CD4-positive, alpha-beta T cell (primary cell): ENCODE data around the gene CDC20B. TPM values are rescaled to one million over a fixed set of nuclear protein-coding genes. Genes with fewer than 3 reads are reported as not detected.
A peak's percentile ranks its signal among the peaks of the same experiment; 100 is the strongest.

Experiments used
- ATAC-seq: fragments of 200-7000 bp; cut with Tn5 transposase; one replicate; pipeline ENCODE4 v1.10.0; 2022; ENCODE audit warnings: mild to moderate bottlenecking; ENCODE audit not compliant: poor library complexity
- CTCF ChIA-PET: fragments of 350-600 bp; sonication (Branson Sonifier 250); formaldehyde crosslinking; loops from one replicate; lab custom pipeline; 2021; ENCODE audit warnings: antibody characterized with exemption, inconsistent platforms; lab: Charles Lee
- POLR2A ChIA-PET: fragments of 350-600 bp; sonication (Branson Sonifier 250); formaldehyde crosslinking; loops from one replicate; lab custom pipeline; 2021; ENCODE audit warnings: antibody characterized with exemption, inconsistent platforms; lab: Charles Lee
- DNase-seq, 14 experiments: peaks; one replicate each; pipeline ENCODE4 v3.0.0-alpha.2; 2013 to 2020; ENCODE audit warnings: mixed read lengths in 2 of 14
- H3K27ac ChIP-seq, 2 donors: one replicate each; pipeline versions ENCODE4 v1.5.1 to v1.7.0; 2013; ENCODE audit warnings: low read length in 2 of 2, low read depth in 1 of 2, mild to moderate bottlenecking in 1 of 2
- H3K27me3 ChIP-seq, 2 experiments: 1 replicate in 1 of 2; 2 replicates in 1 of 2; pipeline versions ENCODE4 v1.6.1 to v1.7.0; 2013; ENCODE audit warnings: low read length in 2 of 2, control low read depth in 1 of 2, mild to moderate bottlenecking in 1 of 2, moderate library complexity in 1 of 2; ENCODE audit not compliant: insufficient read depth in 2 of 2, control insufficient read depth in 1 of 2
- H3K36me3 ChIP-seq: one replicate; pipeline ENCODE4 v1.6.1; 2013; ENCODE audit warnings: low read length, control low read depth; ENCODE audit not compliant: insufficient read depth
- H3K4me1 ChIP-seq: one replicate; pipeline ENCODE4 v1.6.1; 2013; ENCODE audit warnings: low read length, control low read depth; ENCODE audit not compliant: insufficient read depth
- H3K4me3 ChIP-seq: one replicate; pipeline ENCODE4 v1.5.1; 2013; ENCODE audit warnings: mild to moderate bottlenecking, low read length, moderate library complexity
- H3K9me3 ChIP-seq, 2 experiments: 1 replicate in 1 of 2; 2 replicates in 1 of 2; pipeline versions ENCODE4 v1.6.1 to v1.7.0; 2013; ENCODE audit warnings: low read length in 2 of 2, mild to moderate bottlenecking in 2 of 2, control low read depth in 1 of 2, moderate library complexity in 1 of 2; ENCODE audit not compliant: control insufficient read depth in 1 of 2, insufficient read depth in 1 of 2
- H3K27ac Mint-ChIP-seq: one replicate; pipeline ENCODE4 v1.8.0; 2020; ENCODE audit warnings: mixed read lengths
- H3K27me3 Mint-ChIP-seq: one replicate; pipeline ENCODE4 v1.8.0; 2021; ENCODE audit warnings: mixed read lengths
- H3K36me3 Mint-ChIP-seq: one replicate; pipeline ENCODE4 v1.8.0; 2021; ENCODE audit warnings: low read depth, mixed read lengths
- H3K4me1 Mint-ChIP-seq: one replicate; pipeline ENCODE4 v1.8.0; 2021; ENCODE audit warnings: low read depth, mixed read lengths
- H3K4me3 Mint-ChIP-seq: one replicate; pipeline ENCODE4 v1.8.0; 2020; ENCODE audit warnings: mild to moderate bottlenecking, mixed read lengths
- H3K9me3 Mint-ChIP-seq: one replicate; pipeline ENCODE4 v1.8.0; 2020; ENCODE audit warnings: mixed read lengths
- intact Hi-C, 2 experiments: fragments of 100-400 bp; cut with DNase I in 1 of 2; cut with micrococcal nuclease in 1 of 2; formaldehyde crosslinking; loops; one replicate each; pipeline versions ENCODE4 v1.15.1 to v1.9.0; 2023 to 2025; cut with DNase I, micrococcal nuclease
- total RNA-seq, 174 experiments: library from RNA in 2 of 174; stranded (reverse) in 2 of 174; gene quantifications; one replicate each; pipeline ENCODE4 v1.2.3 and lab custom pipeline; 2021 to 2026
- TF ChIP-seq, protein P1 (sequence below): fragments of 200-600 bp; IDR thresholded peaks from one replicate; pipeline ENCODE4 v1.8.0; 2022; ENCODE audit warnings: antibody characterized with exemption, mild to moderate bottlenecking

CDC20B gene
- total RNA-seq, 2 experiments from 2014 or later = not detected

DNA sequence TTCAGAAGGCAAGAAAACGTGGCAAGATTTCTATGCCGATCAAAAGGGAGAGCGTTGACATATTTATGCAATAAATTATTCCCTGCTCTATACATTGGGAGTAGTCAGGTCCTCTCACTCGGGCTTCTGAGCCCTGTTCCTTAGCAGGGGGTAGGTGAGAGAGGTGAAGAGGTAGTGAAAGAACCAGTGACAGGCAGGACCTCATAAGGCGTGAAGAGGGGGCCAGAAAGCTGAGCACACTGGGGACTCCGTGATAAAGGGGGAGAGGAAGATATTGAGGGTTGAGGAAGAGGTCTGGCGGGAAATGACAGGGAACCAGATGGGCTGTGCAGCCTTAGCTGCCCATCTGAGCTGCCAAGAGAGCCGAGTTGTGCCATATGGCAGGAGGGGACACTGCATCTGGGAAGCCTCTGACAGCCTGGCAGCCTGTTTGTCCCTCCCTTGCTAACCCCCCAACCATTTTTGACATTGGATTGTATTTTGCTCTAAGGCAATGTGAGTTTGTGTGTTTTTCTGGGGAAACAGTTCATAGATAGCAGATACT, 782 bp upstream of the CDC20B start:
- no peak overlapping the region for H3K27ac Mint-ChIP-seq
- CTCF ChIA-PET = interaction anchor here (1.4 kb wide), 1 partner anchor 60 kb away, joined by 4 read pairs; the partner anchor contains the start of gene CCNO
- peaks cover 43% of the 10 kb centered on the region for H3K4me1 Mint-ChIP-seq

DNA sequence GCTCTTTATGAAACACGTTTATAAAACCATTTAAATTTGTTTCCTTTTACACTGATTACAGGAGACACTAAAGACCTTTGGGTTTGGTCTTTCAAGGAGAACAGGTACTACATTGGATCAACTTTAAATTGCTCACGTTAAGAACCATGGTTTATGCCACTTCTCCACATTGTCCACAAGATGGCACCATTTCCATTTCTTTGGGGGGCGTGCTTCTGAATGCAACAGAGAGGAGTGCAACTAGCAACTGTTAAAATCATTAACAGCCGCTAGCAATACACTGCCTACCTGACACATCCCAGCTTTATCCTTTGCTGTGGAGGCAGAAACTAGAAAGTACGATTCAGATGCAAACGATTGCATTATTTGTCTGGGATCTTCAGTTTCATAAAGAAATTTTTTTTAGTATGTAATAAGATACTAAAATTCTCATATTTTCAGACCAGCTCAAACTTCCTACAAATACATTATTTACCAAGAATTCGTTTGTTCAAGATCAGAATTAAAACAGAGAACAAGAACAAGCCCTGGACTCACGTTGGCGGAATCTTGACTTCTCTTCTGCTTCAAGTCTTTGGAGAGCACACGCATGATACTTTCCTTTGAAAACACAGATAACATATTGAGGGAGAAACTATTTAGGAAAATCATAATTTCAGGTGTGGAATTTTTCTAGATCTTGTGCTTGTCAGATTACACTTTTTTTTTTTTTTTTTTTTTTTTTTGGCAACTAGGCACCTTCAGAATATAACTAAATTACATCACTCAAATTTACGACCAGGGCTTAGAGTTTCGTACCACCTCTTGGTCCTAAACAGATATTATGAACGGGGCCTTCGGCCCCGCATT, 702 bp downstream of the CDC20B start:
- Histone ChIP-seq H3K27me3 (peaks cover 49 to 83% of the 10 kb centered on the region in 2 experiments), H3K4me3 (peak overlapping the region; percentile 63), H3K27ac (no peak overlapping the region), H3K9me3 (no peaks in the 10 kb centered on the region), H3K4me1 (peaks cover 28% of the 10 kb centered on the region), H3K36me3 (no peaks in the 10 kb centered on the region)
- no peaks in the 10 kb centered on the region for H3K9me3 Mint-ChIP-seq
- H3K4me3 Mint-ChIP-seq = peak overlapping the region; percentile 79
- peaks cover 86% of the 10 kb centered on the region for H3K27me3 Mint-ChIP-seq
- ATAC-seq (peak; percentile 82), DNase-seq (peak; percentile 18 to 90 (median 47))
- intact Hi-C loops = loop anchor here (5.0 to 10.0 kb wide), 5 partner anchors 60 to 520 kb away; partner anchors contain the start of genes CCNO (in 1 of the 2), DHX29 (in 1 of the 2) and MTREX (in 1 of the 2)
- TF ChIP-seq, protein P1, sequence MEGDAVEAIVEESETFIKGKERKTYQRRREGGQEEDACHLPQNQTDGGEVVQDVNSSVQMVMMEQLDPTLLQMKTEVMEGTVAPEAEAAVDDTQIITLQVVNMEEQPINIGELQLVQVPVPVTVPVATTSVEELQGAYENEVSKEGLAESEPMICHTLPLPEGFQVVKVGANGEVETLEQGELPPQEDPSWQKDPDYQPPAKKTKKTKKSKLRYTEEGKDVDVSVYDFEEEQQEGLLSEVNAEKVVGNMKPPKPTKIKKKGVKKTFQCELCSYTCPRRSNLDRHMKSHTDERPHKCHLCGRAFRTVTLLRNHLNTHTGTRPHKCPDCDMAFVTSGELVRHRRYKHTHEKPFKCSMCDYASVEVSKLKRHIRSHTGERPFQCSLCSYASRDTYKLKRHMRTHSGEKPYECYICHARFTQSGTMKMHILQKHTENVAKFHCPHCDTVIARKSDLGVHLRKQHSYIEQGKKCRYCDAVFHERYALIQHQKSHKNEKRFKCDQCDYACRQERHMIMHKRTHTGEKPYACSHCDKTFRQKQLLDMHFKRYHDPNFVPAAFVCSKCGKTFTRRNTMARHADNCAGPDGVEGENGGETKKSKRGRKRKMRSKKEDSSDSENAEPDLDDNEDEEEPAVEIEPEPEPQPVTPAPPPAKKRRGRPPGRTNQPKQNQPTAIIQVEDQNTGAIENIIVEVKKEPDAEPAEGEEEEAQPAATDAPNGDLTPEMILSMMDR = peak; percentile 90
- POLR2A ChIA-PET = no interaction called here
- CTCF ChIA-PET = interaction anchor here (0.6 to 1.8 kb wide), 8 partner anchors 12 to 655 kb away, joined by 3 to 7 read pairs (median 4); partner anchors contain the start of genes CCNO and SNX18
- H3K4me1 Mint-ChIP-seq = peaks cover 43% of the 10 kb centered on the region
- H3K27ac Mint-ChIP-seq = no peak overlapping the region
- H3K36me3 Mint-ChIP-seq = no peaks in the 10 kb centered on the region

More for the DNA sequence above, 782 bp upstream of the CDC20B start:
- Histone ChIP-seq H3K27ac (no peak overlapping the region), H3K27me3 (peaks cover 47 to 80% of the 10 kb centered on the region in 2 experiments), H3K9me3 (peaks cover 0 to 6% of the 10 kb centered on the region in 2 experiments), H3K4me1 (peaks cover 28% of the 10 kb centered on the region), H3K36me3 (no peaks in the 10 kb centered on the region), H3K4me3 (peak overlapping the region; percentile 51)
- TF ChIP-seq, protein P1 = no peak
- no peak for DNase-seq
- H3K4me3 Mint-ChIP-seq = peak overlapping the region; percentile 89
- no peaks in the 10 kb centered on the region for H3K9me3 Mint-ChIP-seq
- H3K27me3 Mint-ChIP-seq = peaks cover 86% of the 10 kb centered on the region
- ATAC-seq = peak; percentile 10
- no peaks in the 10 kb centered on the region for H3K36me3 Mint-ChIP-seq
- intact Hi-C loops = loop anchor here (5.0 to 10.0 kb wide), 5 partner anchors 59 to 519 kb away; partner anchors contain the start of genes CCNO (in 1 of the 2), DHX29 (in 1 of the 2) and MTREX (in 1 of the 2)
- POLR2A ChIA-PET = no interaction called here

DNA sequence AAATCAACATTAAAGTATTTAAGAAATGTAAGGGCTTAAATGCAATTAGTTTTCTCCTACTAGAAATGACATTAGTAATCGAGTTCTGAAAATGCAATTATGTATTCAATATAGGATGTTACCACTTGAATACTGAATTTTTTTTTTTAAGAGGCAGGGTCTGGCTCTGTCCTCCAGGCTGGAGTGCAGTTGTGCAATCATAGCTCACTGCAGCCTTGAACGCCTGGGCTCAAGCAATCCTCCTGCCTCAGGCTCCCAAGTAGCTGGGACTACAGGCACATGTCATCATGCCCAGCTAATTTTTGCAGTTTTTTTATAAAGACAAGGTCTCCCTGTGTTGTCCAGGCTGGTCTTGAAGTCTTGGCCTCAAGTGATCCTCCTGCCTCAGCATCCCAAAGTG, 1.5 kb downstream of the CDC20B start:
- H3K36me3 Mint-ChIP-seq = no peaks in the 10 kb centered on the region

More for the DNA sequence above, 1.5 kb downstream of the CDC20B start:
- CTCF ChIA-PET = interaction anchor here (0.9 to 1.8 kb wide), 6 partner anchors 13 to 654 kb away, joined by 3 to 7 read pairs (median 3); partner anchors contain the start of genes CCNO and SNX18
- Histone ChIP-seq H3K27me3 (peaks cover 43 to 78% of the 10 kb centered on the region in 2 experiments), H3K4me1 (peaks cover 25% of the 10 kb centered on the region), H3K4me3 (no peak overlapping the region), H3K9me3 (no peaks in the 10 kb centered on the region), H3K27ac (no peak overlapping the region), H3K36me3 (no peaks in the 10 kb centered on the region)
- POLR2A ChIA-PET = no interaction called here
- Mint-ChIP-seq H3K4me1 (peaks cover 37% of the 10 kb centered on the region), H3K27me3 (peaks cover 86% of the 10 kb centered on the region), H3K4me3 (no peak overlapping the region), H3K27ac (no peak overlapping the region), H3K9me3 (no peaks in the 10 kb centered on the region)
- DNase-seq = no peak
- intact Hi-C loops = loop anchor here (5.0 to 10.0 kb wide), 5 partner anchors 61 to 521 kb away; partner anchors contain the start of genes CCNO (in 1 of the 2), DHX29 (in 1 of the 2) and MTREX (in 1 of the 2)
- TF ChIP-seq, protein P1 = no peak
- ATAC-seq = no peak
